ENCODE results near the gene PRR36. TPM values are rescaled to one million over a fixed set of nuclear protein-coding genes. Genes with fewer than 3 reads are reported as not detected.
A peak's percentile ranks its signal among the peaks of the same experiment; 100 is the strongest.

PRR36 gene
- polyA plus RNA-seq, 2 of the 4 experiments (the other 2 are of a cell fraction) = 0.04 to 0.35 TPM

- no peak for TF ChIP-seq REST (IDR thresholded peaks at IDR 0.05)
- TF ChIP-seq JUN (IDR thresholded peaks at IDR 0.05) = no peak
- TF ChIP-seq GATA3 (IDR thresholded peaks at IDR 0.05; ENCODE audit: borderline replicate concordance) = no peak
- TF ChIP-seq KDM5A (IDR thresholded peaks at IDR 0.05) = no peak
- TF ChIP-seq MAFK (IDR thresholded peaks at IDR 0.05; ENCODE audit: partially characterized antibody) = no peak
- TF ChIP-seq HMGXB4 (CRISPR knock-in tag; IDR thresholded peaks at IDR 0.05; ENCODE audit: borderline replicate concordance) = no peak
- TF ChIP-seq ZC3H11A (IDR thresholded peaks at IDR 0.05) = no peak
Measured at GRCh38 chr19:7832781-7833180, 41.4 kb downstream of the PRR36 start (continued).

- FAIRE-seq = no peak
- TF ChIP-seq ZFP36 (IDR thresholded peaks at IDR 0.05; ENCODE audit: borderline replicate concordance, partially characterized antibody) (no peak), BCL3 (IDR thresholded peaks at IDR 0.05) (no peak), EHF (CRISPR knock-in tag; IDR thresholded peaks at IDR 0.05) (no peak), PBX3 (IDR thresholded peaks at IDR 0.05) (no peak), JUN (IDR thresholded peaks at IDR 0.05) (no peak), POLR2AphosphoS2 (conservative IDR thresholded peaks at IDR 0.05; ENCODE audit: low read length) (no peak), E2F6 (IDR thresholded peaks at IDR 0.05; ENCODE audit: borderline replicate concordance, low read depth) (no peak)
- Histone ChIP-seq H3K9me3 (no peaks in the 10 kb centered on the region), H3K4me1 (peaks cover 10% of the 10 kb centered on the region; the same call in 1 of the 3 replicates), H3K4me2 (no peak overlapping the region), H3K27ac (no peak overlapping the region), H3K4me3 (no peak overlapping the region)
- ATAC-seq = no peak
- CTCF ChIA-PET = interaction anchor here (0.6 to 3.3 kb wide), 9 partner anchors 13 to 281 kb away, joined by 3 to 20 read pairs (median 5); no protein-coding TSS in a partner anchor
- WGBS (ENCODE audit: missing lambda C conversion rate) = 69% methylated on average over 16 of the region's 17 CpGs
- DNase-seq (ENCODE audit: low read depth in 1 of 2, low spot score in 1 of 2) = no peak
- POLR2A ChIA-PET = no interaction called here
Measured at GRCh38 chr19:7832009-7832408, 42.2 kb downstream of the PRR36 start.

GRCh38 chr19:7831452-7831851, 42.7 kb downstream of the PRR36 start:
- no peak for TF ChIP-seq GATA3 (IDR thresholded peaks at IDR 0.05; ENCODE audit: borderline replicate concordance)
- TF ChIP-seq HEYL (CRISPR knock-in tag; IDR thresholded peaks at IDR 0.05) = no peak
- peak; percentile 13; the same call in 1 of the 3 replicates for TF ChIP-seq CTCF (IDR thresholded peaks at IDR 0.05)
- TF ChIP-seq RAD21 (conservative IDR thresholded peaks at IDR 0.05 in 1 of 2, IDR thresholded peaks at IDR 0.05 in 1 of 2) = peak in 1 of 2 experiments; percentile 36; a peak in 2 of 5 replicates
- TF ChIP-seq RARB (CRISPR knock-in tag; IDR thresholded peaks at IDR 0.05) = no peak
- no peak for TF ChIP-seq CBX8 (IDR thresholded peaks at IDR 0.05)
- no peaks in the 10 kb centered on the region for H3K9me3 ChIP-seq
- CTCF ChIA-PET = interaction anchor here (0.6 to 3.3 kb wide), 9 partner anchors 13 to 281 kb away, joined by 3 to 20 read pairs (median 5); no protein-coding TSS in a partner anchor
- no peak overlapping the region for H3K4me2 ChIP-seq
- no peak overlapping the region for H3K27ac ChIP-seq
- WGBS (ENCODE audit: missing lambda C conversion rate) = 38% methylated on average over 6 of the region's 10 CpGs
- DNase-seq (ENCODE audit: low read depth in 1 of 2, low spot score in 1 of 2) (peak; percentile 62 to 73), FAIRE-seq (no peak), ATAC-seq (peak in 1 of 2 experiments; percentile 12; a peak in 3 of 6 replicates)
- POLR2A ChIA-PET = no interaction called here
- H3K4me3 ChIP-seq = no peak overlapping the region
- H3K4me1 ChIP-seq = peaks cover 10% of the 10 kb centered on the region; the same call in 1 of the 3 replicates
